MCF 10A (cell line): ENCODE data around the gene SMG6. TPM values are rescaled to one million over a fixed set of nuclear protein-coding genes. Genes with fewer than 3 reads are reported as not detected.

Experiments used
- BruUV-seq: library from RNA; stranded (reverse); fragments of 400-500 nt; replicated peaks from 2 replicates; lab custom pipeline; 2021; lab: Mats Ljungman, UMichigan
- CTCF ChIA-PET: fragments of 300-600 bp; sonication (Branson Sonifier 250); formaldehyde crosslinking; extraction: SDS; loops from one replicate; lab custom pipeline; 2021; ENCODE audit warnings: antibody characterized with exemption, inconsistent platforms; lab: Yijun Ruan, JAX
- POLR2A ChIA-PET: fragments of 300-600, 350-650 bp; sonication (Branson Sonifier 250); formaldehyde crosslinking; extraction: SDS; loops from one replicate; lab custom pipeline; 2020; ENCODE audit warnings: antibody characterized with exemption, inconsistent platforms; lab: Yijun Ruan, JAX
- DNase-seq: peaks from one replicate; pipeline ENCODE4 v3.0.0-alpha.2; 2018; ENCODE audit not compliant: unreplicated experiment
- H3K27ac Mint-ChIP-seq: one replicate; pipeline ENCODE4 v1.8.0; 2022; ENCODE audit warnings: mild to moderate bottlenecking, low read depth, mixed read lengths; ENCODE audit not compliant: unreplicated experiment
- H3K27me3 Mint-ChIP-seq: one replicate; pipeline ENCODE4 v1.8.0; 2022; ENCODE audit warnings: mixed read lengths; ENCODE audit not compliant: insufficient read depth, unreplicated experiment
- H3K36me3 Mint-ChIP-seq: one replicate; pipeline ENCODE4 v1.8.0; 2022; ENCODE audit warnings: mild to moderate bottlenecking, moderate library complexity, mixed read lengths; ENCODE audit not compliant: insufficient read depth, unreplicated experiment
- H3K4me1 Mint-ChIP-seq: one replicate; pipeline ENCODE4 v1.8.0; 2022; ENCODE audit warnings: mixed read lengths; ENCODE audit not compliant: insufficient read depth, unreplicated experiment
- H3K4me3 Mint-ChIP-seq: one replicate; pipeline ENCODE4 v1.8.0; 2022; ENCODE audit warnings: mild to moderate bottlenecking, moderate library complexity, mixed read lengths; ENCODE audit not compliant: unreplicated experiment
- H3K9me3 Mint-ChIP-seq: one replicate; pipeline ENCODE4 v1.8.0; 2022; ENCODE audit warnings: mixed read lengths; ENCODE audit not compliant: unreplicated experiment
- CTCF ChIP-seq: fragments of 200-600 bp; IDR thresholded peaks from one replicate; pipeline ENCODE4 v1.8.0; 2022; ENCODE audit warnings: antibody characterized with exemption, mild to moderate bottlenecking; ENCODE audit not compliant: unreplicated experiment
- intact Hi-C: fragments of 100-400 bp; cut with micrococcal nuclease; formaldehyde crosslinking; loops from 2 replicates; pipeline ENCODE4 v1.14.1; 2022
- total RNA-seq: library from RNA; stranded (reverse); gene quantifications from 2 replicates; pipeline ENCODE4 v1.2.3, GENCODE V29; 2022

SMG6 gene
- total RNA-seq, 1 experiment from 2014 or later, result 17.0 TPM

GRCh38 chr17:2068031-2068518 is 235.5 kb downstream of the SMG6 start:
- H3K4me3 Mint-ChIP-seq, result no peak overlapping the region
- no peak for DNase-seq
- peaks cover 18% of the 10 kb centered on the region for H3K36me3 Mint-ChIP-seq
- TF ChIP-seq CTCF, result no peak
- no peaks in the 10 kb centered on the region for H3K9me3 Mint-ChIP-seq
- no peaks in the 10 kb centered on the region for H3K27me3 Mint-ChIP-seq
- ChIA-PET CTCF (interaction anchor here (0.6 to 1.8 kb wide), 3 partner anchors 13 to 16 kb away, joined by 3 to 6 read pairs (median 4); partner anchors contain the start of gene HIC1), POLR2A (interaction anchor here (0.6 kb wide), 1 partner anchor 73 kb away, joined by 4 read pairs; no protein-coding TSS in a partner anchor)
- intact Hi-C loops, result no loop called here
- no peaks in the 10 kb centered on the region for H3K4me1 Mint-ChIP-seq
- BruUV-seq, result no TSS peak
- H3K27ac Mint-ChIP-seq, result no peak overlapping the region

DNA sequence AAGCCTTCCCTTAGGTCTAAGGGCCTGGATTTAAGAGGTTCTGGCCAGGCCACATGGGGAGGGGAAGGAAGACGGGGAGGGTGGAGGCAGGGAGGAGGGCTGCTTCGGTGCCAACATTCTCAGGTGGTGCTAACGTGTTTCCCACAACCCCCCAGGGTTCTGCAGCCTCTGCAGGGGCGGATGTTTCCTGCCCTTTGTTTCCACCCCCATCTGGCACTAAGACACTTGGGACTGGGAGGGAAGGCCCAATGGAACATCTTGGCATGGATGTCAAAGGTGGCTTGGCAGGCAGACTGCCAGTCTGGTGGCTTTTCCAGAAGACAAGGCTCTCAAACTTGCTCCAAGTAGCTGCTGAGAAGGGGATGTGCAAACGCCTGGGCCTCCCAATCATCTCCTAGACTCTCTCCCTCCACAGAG is 236.0 kb downstream of the SMG6 start:
- Mint-ChIP-seq H3K4me1 (no peaks in the 10 kb centered on the region), H3K9me3 (no peaks in the 10 kb centered on the region), H3K27ac (no peak overlapping the region), H3K36me3 (peaks cover 18% of the 10 kb centered on the region), H3K4me3 (no peak overlapping the region), H3K27me3 (no peaks in the 10 kb centered on the region)
- intact Hi-C loops, result no loop called here
- CTCF ChIA-PET, result interaction anchor here (0.6 to 1.7 kb wide), 2 partner anchors 14 to 16 kb away, joined by 3 to 6 read pairs; no protein-coding TSS in a partner anchor
- no TSS peak for BruUV-seq
- POLR2A ChIA-PET, result no interaction called here
- no peak for DNase-seq
- no peak for TF ChIP-seq CTCF

- Mint-ChIP-seq H3K9me3 (no peaks in the 10 kb centered on the region), H3K4me3 (no peak overlapping the region), H3K36me3 (peaks cover 18% of the 10 kb centered on the region), H3K27ac (no peak overlapping the region), H3K27me3 (no peaks in the 10 kb centered on the region), H3K4me1 (no peaks in the 10 kb centered on the region)
- intact Hi-C loops, result no loop called here
- CTCF ChIA-PET, result interaction anchor here (0.6 kb wide), 1 partner anchor 176 kb away, joined by 3 read pairs; no protein-coding TSS in a partner anchor
- POLR2A ChIA-PET, result interaction anchor here (0.7 kb wide), 1 partner anchor 91 kb away, joined by 3 read pairs; no protein-coding TSS in a partner anchor
- TF ChIP-seq CTCF, result no peak
- no TSS peak for BruUV-seq
- DNase-seq, result no peak
These were observed 236.5 kb downstream of the SMG6 start for GRCh38 chr17:2067048-2067561.

- H3K27me3 Mint-ChIP-seq, result no peaks in the 10 kb centered on the region
- DNase-seq, result no peak
- no peak overlapping the region for H3K27ac Mint-ChIP-seq
- POLR2A ChIA-PET, result no interaction called here
- no peak for TF ChIP-seq CTCF
- H3K4me1 Mint-ChIP-seq, result no peaks in the 10 kb centered on the region
- CTCF ChIA-PET, result interaction anchor here (0.5 to 2.8 kb wide), 5 partner anchors 11 to 1093 kb away, joined by 3 to 13 read pairs (median 5); partner anchors contain the start of gene HIC1
- intact Hi-C loops, result no loop called here
- BruUV-seq, result no TSS peak
- H3K4me3 Mint-ChIP-seq, result no peak overlapping the region
- H3K9me3 Mint-ChIP-seq, result no peaks in the 10 kb centered on the region
- H3K36me3 Mint-ChIP-seq, result peaks cover 12% of the 10 kb centered on the region
These were observed 237.6 kb downstream of the SMG6 start for GRCh38 chr17:2065949-2066400.
